IPS-20b (cell line): ENCODE results near the gene GOLGA3.
"Not testable (repeated sequence)": the region's sequence is repeated elsewhere in the genome, so short reads cannot be mapped to it uniquely, and the experiment has no call there.

Experiments
- H3K27ac ChIP-seq: one replicate; pipeline ENCODE4 v1.5.1; 2013; ENCODE audit warnings: low read length
- H3K27me3 ChIP-seq: 2 replicates; pipeline ENCODE4 v1.6.1; 2013; ENCODE audit warnings: mild to moderate bottlenecking, low read length, inconsistent platforms; ENCODE audit not compliant: insufficient read depth
- H3K36me3 ChIP-seq: 2 replicates; pipeline ENCODE4 v1.6.1; 2013; ENCODE audit warnings: low read depth, mild to moderate bottlenecking, inconsistent platforms, low read length, moderate library complexity; ENCODE audit not compliant: insufficient read depth
- H3K4me1 ChIP-seq: 2 replicates; pipeline ENCODE4 v1.6.1; 2013; ENCODE audit warnings: mild to moderate bottlenecking, control low read depth, inconsistent platforms, low read length, moderate library complexity; ENCODE audit not compliant: insufficient read depth
- H3K4me3 ChIP-seq: 2 replicates; pipeline ENCODE4 v1.5.1; 2013; ENCODE audit warnings: mild to moderate bottlenecking, low read length, inconsistent platforms
- H3K9ac ChIP-seq: 2 replicates; pipeline ENCODE4 v1.6.1; 2013; ENCODE audit warnings: low read depth, mild to moderate bottlenecking, inconsistent platforms, low read length, moderate library complexity
- H3K9me3 ChIP-seq: 2 replicates; pipeline ENCODE4 v1.6.1; 2013; ENCODE audit warnings: mild to moderate bottlenecking, low read depth, low read length, inconsistent platforms; ENCODE audit not compliant: insufficient read depth

The GOLGA3 gene

DNA sequence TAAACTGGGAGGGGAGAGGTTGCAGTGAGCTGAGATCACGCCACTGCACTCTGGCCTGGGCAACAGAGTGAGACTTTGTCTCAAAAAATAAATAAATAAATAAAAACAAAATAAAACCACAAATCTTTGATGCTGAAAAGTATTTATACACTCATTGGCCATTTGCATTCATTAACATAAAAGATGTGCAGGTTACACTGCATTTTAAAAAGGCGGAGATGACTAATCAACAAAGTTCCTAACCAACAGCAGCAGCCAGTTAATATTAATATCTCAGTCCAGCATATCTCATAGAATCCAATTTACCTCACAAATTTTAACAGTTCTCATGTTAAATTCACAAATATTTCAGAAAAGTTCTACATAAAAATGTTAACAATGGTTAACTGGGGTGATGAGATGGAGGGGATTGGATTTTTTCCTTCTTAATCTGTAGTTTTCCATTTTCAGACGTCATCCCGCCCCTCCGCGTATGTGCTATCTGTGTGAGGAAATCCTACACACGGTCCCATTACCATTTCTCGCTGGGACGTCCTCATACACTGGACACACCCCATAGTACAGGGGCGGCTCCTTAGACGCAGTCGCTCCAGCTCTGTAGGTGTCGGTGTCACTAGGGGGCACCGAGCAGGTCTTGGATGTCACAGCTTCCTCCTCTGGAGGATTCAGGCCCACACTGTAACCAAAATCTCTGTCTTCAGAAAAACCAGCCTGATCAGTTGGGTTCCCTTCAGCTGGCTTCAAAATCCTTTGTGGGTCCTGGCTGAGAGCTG, 74.3 kb downstream of the GOLGA3 start:
- Histone ChIP-seq H3K4me3 (no peak overlapping the region), H3K36me3 (peaks cover 71% of the 10 kb centered on the region), H3K27ac (no peak overlapping the region), H3K4me1 (no peaks in the 10 kb centered on the region), H3K27me3 (no peaks in the 10 kb centered on the region), H3K9me3 (no peaks in the 10 kb centered on the region), H3K9ac (no peak overlapping the region; the same call in 1 of the 2 replicates)

DNA sequence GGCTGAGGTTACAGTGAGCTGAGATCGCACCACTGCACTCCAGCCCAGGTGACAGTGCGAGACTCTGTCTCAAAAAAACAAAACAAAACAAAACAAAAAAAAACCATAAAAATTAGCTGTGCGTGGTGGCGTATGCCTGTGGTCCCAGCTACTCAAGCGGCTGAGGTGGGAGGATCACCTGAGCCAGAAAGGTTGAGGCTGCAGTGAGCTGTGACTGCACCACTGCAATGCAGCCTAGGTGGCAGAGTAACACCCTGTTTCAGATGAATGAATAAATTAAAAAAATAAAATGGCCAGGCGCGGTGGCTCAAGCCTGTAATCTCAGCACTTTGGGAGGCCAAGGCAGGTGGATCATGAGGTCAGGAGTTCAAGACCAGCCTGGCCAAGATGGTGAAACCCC, 75.0 kb downstream of the GOLGA3 start:
- H3K9ac ChIP-seq, H3K9me3 ChIP-seq, H3K4me3 ChIP-seq, H3K4me1 ChIP-seq, H3K27ac ChIP-seq, H3K27me3 ChIP-seq: not testable (repeated sequence)
- H3K36me3 ChIP-seq = peaks cover 77% of the 10 kb centered on the region

DNA sequence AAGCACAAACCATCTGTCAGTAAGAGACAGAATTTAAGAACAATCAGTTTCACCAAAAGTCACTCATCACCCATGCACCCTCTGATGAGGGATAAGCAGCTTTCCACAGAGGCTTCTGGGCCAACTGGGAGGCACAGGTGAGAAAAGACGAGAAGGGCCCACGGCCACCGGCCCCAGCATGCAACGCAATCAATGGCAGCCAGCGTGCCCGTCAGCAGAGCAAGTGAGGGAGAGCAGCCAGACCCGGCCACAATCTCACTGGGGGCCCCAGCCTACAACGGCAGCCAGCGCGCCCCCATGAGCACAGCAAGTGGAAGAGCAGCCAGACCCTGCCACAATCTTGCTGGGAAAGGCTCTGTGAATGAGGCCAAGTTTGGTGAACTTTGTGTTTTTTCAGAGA, 80.3 kb downstream of the GOLGA3 start:
- H3K36me3 ChIP-seq = peaks cover 95% of the 10 kb centered on the region
- no peaks in the 10 kb centered on the region for H3K9me3 ChIP-seq
- no peaks in the 10 kb centered on the region for H3K4me1 ChIP-seq
- H3K9ac ChIP-seq = no peak overlapping the region
- no peaks in the 10 kb centered on the region for H3K27me3 ChIP-seq
- H3K4me3 ChIP-seq = no peak overlapping the region
- no peak overlapping the region for H3K27ac ChIP-seq

DNA sequence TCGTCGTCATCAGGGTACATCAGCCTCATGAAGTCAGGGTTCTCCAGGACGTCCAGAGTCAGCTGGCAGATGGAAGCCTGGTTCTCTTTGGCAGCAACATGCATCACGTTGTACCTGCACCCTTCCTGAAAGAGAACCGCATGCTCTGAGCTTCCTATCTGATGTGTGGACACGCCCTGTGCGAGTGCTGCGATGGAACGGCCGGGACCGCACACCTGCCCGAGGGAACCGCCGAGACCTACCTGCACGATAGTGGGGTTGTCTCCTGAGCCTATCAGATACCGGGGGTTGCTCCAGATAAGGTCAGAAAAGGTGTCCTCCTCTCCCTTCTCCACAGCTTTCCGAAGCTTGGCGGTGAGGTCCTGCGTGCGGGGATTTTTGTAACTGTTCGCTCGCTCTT, 80.8 kb downstream of the GOLGA3 start:
- Histone ChIP-seq H3K27me3 (no peaks in the 10 kb centered on the region), H3K9me3 (no peaks in the 10 kb centered on the region), H3K36me3 (peaks cover 95% of the 10 kb centered on the region), H3K4me3 (no peak overlapping the region), H3K9ac (no peak overlapping the region), H3K27ac (no peak overlapping the region), H3K4me1 (no peaks in the 10 kb centered on the region)

DNA sequence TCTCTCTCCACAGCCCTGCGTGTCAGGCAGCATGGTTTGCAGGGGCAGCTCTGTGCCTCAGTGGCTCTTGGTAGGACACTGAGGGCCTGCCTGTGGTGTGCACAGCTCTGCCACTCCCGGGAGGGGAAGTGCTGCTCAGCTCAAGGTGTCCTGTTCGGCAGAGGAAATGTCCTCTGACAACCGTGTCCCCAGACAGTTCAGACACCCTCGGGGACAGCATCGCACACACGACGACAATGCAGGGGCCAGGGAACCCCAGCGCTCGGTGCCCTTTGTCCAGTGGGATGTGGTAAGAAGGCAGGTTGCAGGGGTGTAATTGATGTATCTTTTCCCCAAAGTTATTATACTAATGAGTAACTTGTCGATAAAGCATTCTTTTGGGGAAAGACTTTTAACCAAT, 81.3 kb downstream of the GOLGA3 start:
- no peak overlapping the region for H3K27ac ChIP-seq
- H3K4me3 ChIP-seq = no peak overlapping the region
- H3K9ac ChIP-seq = no peak overlapping the region
- no peaks in the 10 kb centered on the region for H3K27me3 ChIP-seq
- H3K36me3 ChIP-seq = peaks cover 95% of the 10 kb centered on the region
- no peaks in the 10 kb centered on the region for H3K9me3 ChIP-seq
- no peaks in the 10 kb centered on the region for H3K4me1 ChIP-seq

DNA sequence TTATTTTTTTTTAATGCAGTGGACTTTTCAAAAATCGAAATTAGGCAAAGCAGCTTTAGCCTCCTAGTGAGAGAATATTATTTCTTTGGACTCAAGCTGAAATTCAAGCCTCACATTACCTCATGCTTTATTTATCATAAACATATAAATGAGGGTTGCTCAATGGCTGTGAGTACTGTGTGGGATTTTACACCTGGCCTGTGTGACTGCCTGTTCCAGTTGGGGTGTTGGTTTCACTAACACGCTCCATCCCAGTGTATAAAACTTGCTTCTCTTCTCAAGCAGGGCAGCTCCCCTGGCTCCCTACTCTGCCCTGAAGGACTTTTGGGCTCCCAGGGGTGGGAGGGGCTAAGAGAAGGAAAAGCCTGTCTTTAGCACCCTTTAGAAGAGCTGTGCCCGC, 82.1 kb downstream of the GOLGA3 start:
- Histone ChIP-seq H3K4me3 (no peak overlapping the region), H3K9ac (no peak overlapping the region), H3K27ac (no peak overlapping the region), H3K27me3 (no peaks in the 10 kb centered on the region), H3K36me3 (peaks cover 97% of the 10 kb centered on the region), H3K4me1 (no peaks in the 10 kb centered on the region), H3K9me3 (no peaks in the 10 kb centered on the region)

DNA sequence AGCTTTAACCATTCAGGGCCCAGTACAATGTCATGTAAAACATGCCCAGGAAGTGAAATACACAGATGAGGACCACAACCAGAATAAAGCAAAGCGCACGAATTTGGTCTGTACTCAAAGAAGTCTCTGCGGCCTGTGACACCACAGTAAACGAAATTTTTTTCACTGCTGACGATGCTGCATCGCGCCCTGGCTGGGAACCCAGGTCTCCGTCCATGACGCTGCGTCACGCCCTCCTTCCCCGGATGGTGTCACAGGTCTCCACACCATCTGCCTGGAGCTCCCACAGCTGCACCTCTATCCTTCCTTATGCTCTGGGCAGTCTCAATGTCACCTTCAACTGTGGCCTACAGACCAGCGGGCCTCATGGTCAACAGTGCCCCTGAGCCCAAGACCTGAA, 84.8 kb downstream of the GOLGA3 start:
- Histone ChIP-seq H3K9ac (no peak overlapping the region), H3K9me3 (no peaks in the 10 kb centered on the region), H3K4me3 (no peak overlapping the region), H3K36me3 (peaks cover 97% of the 10 kb centered on the region), H3K27me3 (no peaks in the 10 kb centered on the region), H3K4me1 (no peaks in the 10 kb centered on the region), H3K27ac (no peak overlapping the region)

DNA sequence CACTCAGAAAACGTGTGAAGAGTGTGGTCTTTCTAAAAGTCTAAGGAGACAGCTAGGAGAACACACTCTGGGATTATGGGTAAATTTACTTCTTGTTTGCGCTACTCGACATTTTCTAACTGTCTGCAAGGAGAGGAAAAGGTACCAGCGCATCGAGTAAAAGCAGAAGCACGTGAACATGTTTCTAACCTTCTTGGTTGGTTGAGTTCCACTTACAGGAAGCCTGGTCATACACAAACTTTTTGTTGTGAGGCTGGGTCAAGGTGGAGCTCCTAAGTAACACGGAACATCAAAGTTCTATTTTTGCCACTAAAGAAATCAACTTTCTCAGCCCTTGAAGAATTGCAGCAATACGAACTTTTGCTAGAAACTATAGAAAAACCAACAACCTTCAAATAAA, 87.0 kb downstream of the GOLGA3 start:
- H3K9ac ChIP-seq = no peak overlapping the region
- no peak overlapping the region for H3K27ac ChIP-seq
- H3K36me3 ChIP-seq = peaks cover 94% of the 10 kb centered on the region
- H3K4me1 ChIP-seq = no peaks in the 10 kb centered on the region
- H3K9me3 ChIP-seq = no peaks in the 10 kb centered on the region
- no peaks in the 10 kb centered on the region for H3K27me3 ChIP-seq
- H3K4me3 ChIP-seq = no peak overlapping the region

DNA sequence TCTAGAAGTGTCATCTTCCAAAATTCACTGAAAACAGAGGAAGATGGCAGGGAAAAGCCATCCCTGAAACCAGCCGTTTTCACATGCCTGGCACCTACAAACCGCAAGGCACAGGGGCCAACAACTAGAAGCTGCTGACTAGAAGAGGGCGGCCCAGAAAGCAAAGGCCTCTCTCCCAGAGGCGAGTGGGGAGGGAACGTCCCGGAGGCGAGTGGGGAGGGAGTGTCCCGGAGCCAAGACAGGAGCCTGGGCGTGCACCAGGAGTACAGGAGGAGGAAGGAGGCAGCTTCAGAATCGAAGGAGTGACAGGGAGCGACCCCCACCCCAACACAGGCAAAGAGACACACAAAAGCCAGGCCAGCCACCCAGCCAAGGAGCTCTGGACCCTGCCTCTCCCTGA, 88.0 kb downstream of the GOLGA3 start:
- no peaks in the 10 kb centered on the region for H3K9me3 ChIP-seq
- no peak overlapping the region for H3K4me3 ChIP-seq
- H3K9ac ChIP-seq = no peak overlapping the region
- peaks cover 92% of the 10 kb centered on the region for H3K36me3 ChIP-seq
- H3K27ac ChIP-seq = no peak overlapping the region
- H3K27me3 ChIP-seq = no peaks in the 10 kb centered on the region
- no peaks in the 10 kb centered on the region for H3K4me1 ChIP-seq

DNA sequence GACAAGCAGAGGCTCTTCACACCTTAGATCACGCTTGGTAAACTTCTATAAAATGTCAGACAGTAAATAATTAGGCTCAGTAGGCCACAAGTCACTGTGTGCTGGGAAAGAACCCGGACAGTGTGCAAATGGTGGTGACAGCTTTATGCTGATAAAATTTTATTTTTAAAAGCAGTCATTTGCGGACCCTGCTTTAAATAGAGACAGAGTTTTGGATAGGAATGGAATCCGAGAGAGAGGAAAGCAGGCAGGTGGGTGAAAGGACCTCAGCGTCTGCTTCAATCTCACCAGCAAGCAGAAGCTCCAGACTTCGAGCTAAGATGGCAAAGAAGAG, 88.4 kb downstream of the GOLGA3 start:
- H3K27me3 ChIP-seq = no peaks in the 10 kb centered on the region
- peaks cover 92% of the 10 kb centered on the region for H3K36me3 ChIP-seq
- H3K9me3 ChIP-seq = no peaks in the 10 kb centered on the region
- H3K4me3 ChIP-seq = no peak overlapping the region
- H3K9ac ChIP-seq = no peak overlapping the region
- H3K27ac ChIP-seq = no peak overlapping the region
- H3K4me1 ChIP-seq = no peaks in the 10 kb centered on the region

DNA sequence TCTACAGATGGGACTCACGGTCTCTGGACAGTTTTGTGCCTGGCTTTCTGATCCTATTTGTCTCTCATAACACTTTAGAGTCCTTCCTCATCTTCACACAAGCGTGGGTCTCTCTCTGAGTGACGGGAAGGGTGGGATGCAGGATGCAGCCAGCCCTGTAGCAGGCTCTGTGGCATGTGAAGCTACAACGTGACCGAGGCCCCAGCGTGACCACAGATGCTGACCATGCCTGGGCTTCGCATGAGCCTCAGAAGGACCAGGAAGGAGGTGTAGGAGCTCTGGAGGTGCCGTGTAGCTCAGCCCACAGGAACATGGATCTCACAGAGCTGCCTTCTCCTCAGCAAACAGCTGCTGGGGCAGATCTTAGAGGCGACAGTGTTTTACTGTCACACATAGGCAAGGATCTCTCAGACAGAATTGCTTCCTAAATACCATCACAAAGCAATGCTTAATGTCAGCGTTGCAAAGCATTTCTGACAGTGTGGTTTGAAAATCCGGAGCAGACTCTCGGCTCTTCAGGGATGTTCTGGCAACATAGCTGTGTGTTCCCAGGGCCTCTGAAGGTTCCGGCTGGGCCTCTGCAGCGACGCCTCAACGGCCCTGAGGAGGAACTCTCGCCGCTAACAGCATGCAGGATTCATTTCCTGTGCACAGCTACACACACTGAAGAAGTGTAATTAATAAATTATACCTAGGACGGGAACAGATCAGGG, 88.9 kb downstream of the GOLGA3 start:
- Histone ChIP-seq H3K4me3 (no peak overlapping the region), H3K4me1 (no peaks in the 10 kb centered on the region), H3K9ac (no peak overlapping the region), H3K27ac (no peak overlapping the region), H3K9me3 (no peaks in the 10 kb centered on the region), H3K27me3 (no peaks in the 10 kb centered on the region), H3K36me3 (peaks cover 92% of the 10 kb centered on the region)

DNA sequence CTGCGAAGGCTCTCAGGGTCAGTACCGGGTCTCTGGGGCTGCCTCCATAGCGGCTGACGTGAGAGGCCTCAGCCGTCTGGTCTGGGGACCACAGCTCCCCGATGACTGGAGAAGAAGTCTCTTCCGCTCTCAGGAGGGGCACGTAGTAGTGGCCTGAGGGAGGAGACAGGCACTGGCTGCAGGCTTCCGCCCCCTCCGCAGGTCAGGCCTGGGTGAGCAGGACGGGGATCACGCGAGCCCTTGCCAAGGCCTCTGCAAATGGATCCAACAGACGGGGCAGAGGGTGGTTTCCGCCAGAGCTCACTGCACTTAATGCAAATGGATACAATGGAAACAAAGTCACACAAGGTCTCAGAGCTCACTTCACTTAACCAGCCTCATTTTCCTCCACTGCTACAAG, 91.8 kb downstream of the GOLGA3 start:
- H3K9ac ChIP-seq = no peak overlapping the region
- no peaks in the 10 kb centered on the region for H3K27me3 ChIP-seq
- no peaks in the 10 kb centered on the region for H3K4me1 ChIP-seq
- peaks cover 94% of the 10 kb centered on the region for H3K36me3 ChIP-seq
- no peaks in the 10 kb centered on the region for H3K9me3 ChIP-seq
- H3K27ac ChIP-seq = no peak overlapping the region
- no peak overlapping the region for H3K4me3 ChIP-seq
